NCI-H524 treated with DMSO at 0.1 percent for 48 hours (cell line): ENCODE measurements around the gene ADNP.

Experiments
- DNase-seq: peaks from one replicate; lab custom pipeline; 2025; lab: John Stamatoyannopoulos, UW

Gene ADNP

DNA sequence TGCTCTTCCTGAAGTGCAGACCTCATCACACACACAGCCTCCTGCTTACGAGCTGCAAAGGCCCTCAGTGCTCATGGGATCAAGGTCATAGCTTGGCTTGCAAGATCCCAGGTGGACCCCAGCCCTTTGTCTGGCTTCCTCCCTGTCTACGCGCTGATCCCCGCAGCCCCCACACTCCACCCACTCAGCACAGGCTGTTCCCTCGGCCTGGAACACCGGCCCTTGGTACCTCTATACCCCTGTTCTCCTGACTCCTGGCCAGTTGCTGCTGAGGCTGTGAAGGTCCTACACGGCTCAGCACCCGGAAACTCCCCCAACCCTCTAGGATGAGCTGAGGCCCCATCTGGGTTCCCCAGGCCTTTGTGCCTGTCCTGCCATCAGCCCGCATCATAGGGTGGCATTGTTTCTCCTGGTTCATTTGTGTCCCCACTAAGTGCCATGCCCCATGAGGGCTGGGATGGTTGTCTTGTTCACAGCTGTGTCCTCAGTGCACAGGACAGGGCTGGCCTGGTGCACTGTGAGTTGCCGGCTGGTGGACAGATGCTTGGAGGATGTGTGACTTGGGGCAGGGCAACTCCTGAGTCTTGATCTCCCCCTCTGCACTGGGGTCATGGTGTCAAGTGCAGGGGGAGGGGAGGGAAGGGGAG lies 57.0 kb downstream of the ADNP start:
- DNase-seq = no peak

DNA sequence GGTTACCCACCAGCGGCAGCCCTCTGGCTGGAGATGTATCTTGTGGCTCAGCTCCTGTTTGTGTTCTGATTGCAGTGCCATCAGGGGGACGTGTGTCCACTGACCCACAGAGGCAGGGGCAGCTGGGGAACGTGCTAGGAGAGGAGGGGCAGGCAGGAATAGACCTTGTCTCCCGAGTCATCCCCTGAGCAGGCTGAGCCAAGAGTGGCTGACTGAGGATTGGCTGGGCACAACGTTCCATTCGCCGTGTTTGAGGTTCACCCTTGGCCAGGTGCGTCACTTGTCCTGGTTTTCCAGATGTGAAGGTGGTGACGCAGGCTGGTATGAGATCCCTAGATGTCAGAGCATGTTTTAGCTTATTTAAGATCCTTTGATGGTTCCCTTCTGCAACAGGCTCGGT lies 57.7 kb downstream of the ADNP start:
- DNase-seq = no peak

DNA sequence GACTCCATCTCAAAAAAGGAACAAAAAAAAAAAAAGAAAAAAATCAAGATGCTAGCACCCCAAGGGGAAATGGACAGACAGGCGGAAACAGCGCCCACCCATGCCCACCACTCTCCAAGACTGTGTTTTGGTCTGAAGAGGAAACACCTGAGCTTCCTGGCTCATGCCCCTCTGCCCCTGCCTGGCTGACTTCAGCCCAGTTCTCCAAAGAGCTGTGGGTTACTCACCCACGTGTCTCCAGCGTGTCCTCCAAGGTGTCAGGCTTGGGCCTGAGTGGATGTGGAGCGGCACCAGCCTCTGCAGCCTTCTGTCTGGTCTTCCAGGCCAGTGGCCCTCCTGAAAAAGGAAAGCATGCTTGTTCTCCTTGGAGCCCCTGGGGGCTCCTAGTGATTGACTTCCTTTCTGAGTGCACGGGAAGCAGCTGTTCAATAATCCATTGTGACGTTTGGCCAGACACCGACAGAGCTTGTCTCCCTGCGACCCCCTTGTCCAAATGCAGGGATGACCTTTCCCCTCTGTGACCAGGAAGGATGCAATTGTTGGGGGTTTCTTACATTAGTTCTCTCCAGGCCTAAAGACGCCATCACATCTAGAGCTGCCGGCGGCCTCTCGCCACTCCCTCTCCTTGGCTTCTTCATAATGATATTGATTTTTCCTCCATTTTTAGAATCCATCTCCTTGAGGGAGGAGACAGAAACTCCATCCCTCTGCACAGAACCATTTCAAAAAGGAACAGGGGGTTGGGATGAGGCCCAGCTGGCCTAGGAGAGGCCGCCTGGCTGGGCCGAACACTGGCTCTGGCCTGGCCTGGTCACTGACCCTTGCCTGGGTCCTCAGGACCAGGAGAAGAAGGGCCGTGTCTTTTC lies 58.4 kb downstream of the ADNP start:
- DNase-seq = no peak

DNA sequence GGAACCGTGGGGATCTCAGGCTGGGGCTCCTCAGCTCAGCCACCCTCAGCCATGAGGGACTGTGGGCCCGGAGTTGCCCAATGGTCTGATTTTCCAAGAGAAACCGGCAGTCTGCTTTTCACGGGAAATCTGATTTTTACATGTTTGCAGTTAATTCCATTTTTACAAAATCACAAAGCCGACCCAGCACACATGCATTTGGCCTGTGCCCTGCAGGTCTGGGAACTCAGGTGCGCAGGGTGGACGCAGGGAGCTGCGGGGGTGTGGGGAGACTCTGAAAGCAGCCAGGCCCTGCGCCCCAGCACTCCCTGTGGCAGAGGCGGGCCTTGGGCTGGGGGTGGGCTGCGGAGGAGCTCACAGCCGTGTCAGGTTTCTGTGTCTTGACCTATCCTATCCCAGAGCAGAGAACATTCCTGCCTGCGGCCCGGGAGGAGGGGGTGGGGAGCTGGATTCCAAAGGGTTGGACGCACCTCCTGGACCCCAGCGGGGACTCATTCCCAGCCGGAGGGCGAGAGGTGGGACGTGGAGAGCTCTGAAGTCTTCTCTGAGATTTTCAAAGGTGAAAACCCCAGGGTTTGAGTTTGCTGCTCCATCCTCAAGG lies 60.6 kb downstream of the ADNP start:
- no peak for DNase-seq

DNA sequence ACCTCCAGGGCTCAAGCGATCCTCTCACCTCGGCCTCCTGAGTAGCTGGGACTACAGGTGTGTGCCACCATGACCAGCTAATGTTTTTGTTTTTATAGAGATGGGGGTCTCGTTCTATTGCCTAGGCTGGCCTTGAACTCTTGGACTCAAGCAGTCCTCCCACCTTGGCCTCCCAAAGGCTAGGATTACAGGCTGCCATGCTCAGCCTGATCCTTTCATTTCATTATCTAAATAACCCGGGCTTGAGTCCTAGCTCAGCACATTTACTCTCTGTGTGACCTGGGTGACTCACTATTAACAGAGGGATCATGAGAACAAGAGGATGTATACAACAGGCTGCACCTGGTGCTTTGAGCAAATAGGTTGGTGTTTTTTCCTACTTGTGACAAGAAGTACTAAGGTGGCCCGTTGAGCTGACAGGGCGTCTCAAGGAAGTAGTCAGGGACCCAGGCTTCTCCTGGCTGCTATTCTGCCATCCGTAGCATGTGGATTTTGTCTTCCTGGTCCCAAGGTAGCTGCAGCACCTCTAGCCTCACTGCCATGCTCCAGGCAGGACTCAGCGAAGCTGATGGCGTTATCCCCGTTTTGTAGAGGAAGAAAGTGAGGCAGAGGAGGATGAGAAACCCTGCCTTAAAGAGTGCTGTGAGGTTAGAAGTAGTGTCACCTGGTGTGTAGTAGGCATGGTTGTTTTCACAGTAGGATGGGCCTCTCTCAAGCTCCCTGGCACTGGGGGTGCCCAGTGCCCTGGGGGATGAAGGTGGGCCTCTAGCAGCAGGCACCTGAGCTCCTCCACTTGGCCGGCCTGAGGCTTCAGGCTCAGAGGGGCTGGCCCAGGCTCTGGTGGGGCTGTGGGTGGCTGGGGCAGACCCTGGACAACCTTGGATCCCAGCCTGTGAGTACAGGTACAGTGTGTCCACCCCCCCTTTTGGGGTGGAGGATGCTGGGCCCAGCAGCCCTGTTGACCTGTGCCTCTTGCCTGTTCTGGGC lies 62.4 kb downstream of the ADNP start:
- DNase-seq = no peak

DNA sequence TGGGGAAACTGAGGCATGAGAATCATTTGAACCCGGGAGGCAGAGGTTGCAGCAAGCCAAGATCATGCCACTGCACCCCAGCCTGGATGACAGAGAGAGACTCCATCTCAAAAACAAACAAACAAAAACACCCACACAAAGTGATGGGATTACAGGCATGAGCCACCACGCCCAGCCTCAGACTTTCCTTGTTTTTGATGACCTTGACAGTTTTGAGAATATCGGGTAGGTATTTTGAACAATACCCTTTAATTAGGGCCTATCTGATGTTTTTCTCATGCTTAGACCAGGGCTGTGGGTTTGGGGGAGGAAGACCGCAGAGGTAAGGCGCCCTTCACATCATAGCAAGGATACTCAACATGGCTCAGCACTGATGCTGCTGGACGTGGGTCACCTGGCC lies 63.4 kb downstream of the ADNP start:
- no peak for DNase-seq

DNA sequence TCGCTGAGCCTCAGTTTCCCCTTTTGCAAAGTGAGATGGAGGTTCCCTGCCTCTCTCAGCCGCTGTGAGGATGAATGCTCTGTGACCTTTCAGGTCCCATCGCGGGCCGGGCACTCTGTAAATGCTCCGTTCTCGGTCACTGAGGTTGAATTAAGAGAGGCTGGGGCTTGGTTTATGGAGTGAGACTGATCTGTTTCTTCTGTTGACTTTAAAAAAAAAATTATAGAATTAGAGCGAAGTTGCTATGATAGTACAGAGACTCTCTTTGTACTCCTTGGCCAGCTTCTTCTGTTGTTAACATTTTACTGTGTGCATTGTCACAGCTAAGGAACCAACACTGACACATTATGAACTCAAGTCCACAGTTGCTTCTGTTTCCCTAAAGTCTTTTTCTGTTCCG lies 64.4 kb downstream of the ADNP start:
- DNase-seq = no peak

DNA sequence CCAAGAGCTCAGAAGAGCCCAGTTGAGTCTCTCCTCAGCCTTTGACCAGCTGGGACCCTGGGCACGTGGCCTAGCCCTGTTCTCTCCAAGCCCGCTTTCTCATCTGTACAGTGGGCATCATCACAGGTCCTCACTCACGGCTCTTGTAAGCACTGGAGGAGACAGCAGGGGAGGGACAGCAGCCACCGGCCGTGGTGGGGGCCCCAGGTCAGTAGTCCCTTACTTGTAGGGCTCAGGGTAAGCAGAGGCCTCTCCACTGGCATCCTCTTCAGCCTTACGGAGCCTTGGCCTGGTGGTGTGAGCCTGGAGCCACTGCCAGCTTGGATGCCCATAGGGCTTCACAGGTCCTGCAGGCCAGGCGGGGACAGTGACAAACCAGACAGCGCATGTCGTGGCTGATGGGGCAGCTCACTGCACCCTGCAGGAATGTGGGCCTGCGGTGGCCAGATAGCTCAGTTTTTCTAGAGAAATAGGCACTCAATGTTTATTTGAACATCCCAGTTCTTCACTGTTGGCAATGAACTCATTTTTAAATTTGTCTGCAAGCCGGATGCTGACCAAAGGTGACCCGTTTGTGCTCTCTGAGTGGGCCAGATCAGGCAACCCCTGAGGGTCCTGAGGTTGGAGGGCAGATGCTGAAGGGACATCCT lies 65.1 kb downstream of the ADNP start:
- no peak for DNase-seq

DNA sequence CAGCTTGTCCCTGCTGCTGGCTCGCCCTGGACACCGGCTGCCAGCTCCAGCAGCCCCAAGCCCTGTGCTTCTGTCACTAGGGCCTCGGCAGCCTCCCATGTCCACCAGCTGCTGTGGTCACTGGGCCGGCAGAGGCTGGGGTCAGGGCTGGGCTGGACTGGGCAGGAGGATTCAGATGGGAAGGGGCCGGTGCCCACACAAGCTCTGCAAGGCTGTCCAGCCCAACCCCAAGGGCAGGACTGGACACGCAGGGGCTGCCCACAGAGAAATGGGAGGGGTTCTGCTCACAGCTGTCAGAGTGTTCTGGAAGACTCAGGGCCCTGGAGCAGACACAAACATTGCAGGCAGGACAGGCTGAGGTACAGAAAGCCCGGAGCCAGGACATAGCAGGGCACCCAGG lies 65.6 kb downstream of the ADNP start:
- DNase-seq = no peak

DNA sequence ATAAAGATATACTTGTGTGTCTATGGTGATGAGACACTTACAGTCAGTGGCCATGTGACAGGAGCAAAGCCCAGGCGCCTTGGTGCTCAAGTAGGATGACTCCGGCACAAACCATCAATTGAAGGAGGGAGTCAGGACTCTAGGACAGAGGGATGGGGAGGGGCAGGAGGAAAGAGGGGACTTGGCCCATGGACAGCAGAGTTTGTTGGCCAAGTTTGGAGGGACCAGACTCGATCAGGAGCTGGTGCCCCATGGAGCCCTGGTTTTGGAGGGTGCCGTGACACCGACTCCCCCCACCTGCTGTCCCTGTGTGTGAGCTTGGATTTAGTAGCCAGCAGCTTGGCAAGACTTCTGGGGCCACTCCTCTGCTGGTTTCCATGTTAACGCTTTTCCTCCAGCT lies 66.1 kb downstream of the ADNP start:
- no peak for DNase-seq

DNA sequence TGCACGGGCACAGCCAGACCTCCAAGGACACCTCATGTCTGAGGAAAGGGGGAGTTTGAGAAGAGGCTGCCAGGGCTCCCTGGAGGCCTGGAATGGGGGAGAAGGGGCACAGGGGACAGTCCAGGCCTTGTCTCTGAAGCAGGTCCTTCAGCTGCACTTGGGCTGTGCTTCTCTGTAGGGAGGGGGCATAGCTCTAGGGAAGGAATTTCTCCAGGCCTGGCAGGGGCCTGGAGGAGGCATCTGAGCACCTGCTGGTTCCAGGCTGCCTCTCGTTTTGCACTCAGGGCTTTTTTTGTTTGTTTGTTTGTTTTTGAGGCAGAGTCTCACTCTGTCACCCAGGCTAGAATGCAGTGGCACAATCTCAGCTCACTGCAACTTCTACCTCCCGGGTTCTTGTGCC lies 68.7 kb downstream of the ADNP start:
- no peak for DNase-seq

DNA sequence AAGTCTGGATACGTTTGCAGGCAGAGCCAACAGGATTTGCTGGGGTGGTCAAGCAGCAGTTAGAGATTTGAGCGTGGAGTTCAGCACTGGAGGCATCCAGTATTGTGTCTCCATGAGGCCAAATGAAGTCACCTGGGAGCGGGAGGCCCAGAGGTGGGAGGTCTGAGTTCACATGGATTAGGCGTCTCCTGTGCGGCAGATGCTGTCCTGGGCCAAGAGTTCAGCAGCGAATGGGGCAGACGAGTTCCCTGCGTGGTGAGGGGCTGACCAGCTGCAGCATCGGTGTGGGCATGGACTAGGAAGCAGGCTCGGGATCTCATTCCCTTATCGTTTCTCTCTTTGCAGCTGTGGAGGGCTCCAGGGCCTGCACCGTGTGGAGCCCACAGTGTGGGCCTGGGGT lies 70.2 kb downstream of the ADNP start:
- DNase-seq = no peak

DNA sequence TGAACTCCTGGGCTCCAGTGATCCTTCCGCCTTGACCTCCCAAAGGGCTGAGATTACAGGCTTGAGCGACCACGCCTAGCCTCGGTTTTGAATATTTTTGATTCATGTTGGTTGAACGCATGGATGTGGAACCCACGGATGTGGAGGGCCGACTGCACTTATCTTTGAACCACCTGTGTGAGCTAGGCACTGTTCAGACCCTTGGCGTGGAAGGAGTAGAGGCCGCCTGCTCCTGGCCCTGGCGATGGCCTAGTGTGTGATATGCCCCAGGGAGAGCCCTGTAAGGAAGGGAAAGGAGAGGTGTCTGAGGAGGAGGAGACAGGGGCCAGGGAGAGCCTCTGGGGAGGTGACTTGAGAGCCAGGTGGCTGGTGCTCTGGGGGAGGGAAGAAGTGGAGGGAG lies 72.1 kb downstream of the ADNP start:
- no peak for DNase-seq

DNA sequence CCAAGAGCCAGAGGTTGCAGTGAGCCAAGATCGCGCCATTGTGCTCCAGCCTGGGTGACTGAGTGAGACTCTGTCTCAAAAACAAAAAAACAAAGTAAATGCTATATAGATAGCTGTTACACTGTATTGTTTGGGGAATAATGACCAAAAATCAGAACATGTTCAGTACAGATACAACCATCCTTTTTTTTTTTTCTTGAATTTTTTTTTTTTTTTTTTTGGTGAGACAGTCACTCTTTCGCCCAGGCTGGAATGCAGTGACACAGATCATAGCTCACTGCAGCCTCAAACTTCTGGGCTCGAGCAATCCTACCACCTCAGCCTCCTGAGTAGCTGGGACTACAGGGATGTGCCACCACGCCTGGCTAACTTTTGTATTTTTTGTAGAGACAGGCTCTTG lies 72.7 kb downstream of the ADNP start:
- DNase-seq = no peak

DNA sequence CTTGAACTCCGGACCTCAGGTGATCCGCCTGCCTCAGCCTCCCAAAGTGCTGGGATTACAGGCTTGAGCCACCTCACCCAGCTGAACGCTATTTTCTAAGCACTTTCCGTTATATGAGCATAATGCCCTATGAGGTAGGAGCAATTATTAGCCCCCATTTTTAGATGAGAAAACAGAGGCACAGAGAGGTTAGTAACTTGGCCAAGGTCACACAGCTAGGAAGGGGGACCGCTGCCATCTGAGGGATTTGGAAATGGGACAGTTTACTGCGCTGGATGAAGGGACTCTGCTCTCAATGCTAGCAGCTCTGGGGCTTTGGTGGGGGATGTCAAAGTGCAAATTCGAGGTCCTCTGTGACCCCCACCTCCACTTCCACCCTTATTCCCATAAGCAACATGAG lies 73.9 kb downstream of the ADNP start:
- DNase-seq = no peak

DNA sequence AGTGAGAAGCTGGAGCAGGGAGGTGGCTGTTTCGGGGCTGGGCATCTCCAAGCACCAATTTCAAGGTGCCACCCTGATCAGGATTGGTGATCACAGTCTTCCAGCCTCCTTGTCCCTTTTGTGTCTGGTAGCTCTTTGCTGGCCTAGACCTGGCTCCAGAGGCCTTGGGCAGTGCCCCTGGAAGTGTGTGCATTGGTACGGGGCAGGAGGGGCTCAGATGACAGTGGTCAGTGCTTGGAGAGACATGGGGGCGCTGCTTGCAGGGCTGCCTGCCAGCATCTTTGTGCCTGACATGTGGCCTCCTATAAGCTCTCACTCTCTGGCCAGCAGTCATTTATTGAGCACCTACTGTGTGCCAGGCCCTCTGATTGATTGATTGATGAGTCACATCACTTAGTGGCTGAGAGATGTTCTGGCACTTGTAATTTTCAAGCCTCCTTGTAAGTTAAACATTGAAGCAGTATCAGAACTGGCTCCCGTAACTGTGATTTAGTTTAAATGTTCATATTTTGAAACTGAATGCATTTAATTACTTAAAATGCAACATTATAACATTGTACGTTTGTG lies 74.7 kb downstream of the ADNP start:
- no peak for DNase-seq

DNA sequence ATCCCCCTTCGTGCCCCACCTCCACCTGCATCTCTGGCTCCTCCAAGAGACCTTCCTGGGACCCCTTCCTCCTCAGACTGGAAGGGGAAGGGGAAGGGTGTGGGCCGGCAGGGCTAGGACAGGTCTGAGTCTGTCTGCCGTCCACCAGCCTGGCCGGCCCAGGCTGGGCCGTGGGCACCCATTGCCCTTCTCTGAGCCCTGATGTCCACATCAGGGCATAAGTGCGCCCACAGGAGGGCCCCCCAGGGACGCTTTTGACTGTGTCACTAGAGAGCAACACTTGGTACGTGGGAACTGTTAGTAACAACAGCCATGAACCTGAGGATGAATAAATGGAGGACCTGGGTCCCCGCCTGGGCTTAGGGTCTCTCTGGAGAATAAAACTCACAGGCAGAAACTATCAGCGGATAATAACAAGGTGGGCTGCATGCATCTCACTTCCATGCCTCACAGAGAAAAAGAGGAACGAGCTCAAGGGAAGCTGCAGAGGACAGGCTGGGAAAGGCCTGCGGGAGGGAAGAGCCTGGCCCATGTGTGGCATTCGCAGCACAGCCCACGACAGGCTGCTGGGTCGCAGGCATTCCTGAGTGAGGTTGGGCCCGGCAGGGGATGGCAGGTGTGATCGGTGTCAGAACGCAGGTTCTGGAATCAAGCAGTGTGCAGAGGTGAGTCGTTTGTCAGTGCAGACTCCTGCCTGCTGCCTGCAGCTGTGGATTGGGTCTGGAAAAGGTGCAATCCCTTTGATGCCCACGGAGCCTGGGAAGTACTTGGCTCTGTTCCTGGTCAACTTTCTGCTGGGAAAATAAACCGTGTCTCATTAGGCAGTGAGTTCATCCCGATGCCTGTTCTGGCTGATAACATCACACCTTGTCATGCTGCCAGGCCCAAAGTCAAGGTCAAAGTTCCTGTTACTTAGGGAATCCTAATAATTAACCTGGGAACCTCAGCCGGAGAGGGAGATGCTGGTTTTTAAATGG lies 75.5 kb downstream of the ADNP start:
- DNase-seq = no peak

DNA sequence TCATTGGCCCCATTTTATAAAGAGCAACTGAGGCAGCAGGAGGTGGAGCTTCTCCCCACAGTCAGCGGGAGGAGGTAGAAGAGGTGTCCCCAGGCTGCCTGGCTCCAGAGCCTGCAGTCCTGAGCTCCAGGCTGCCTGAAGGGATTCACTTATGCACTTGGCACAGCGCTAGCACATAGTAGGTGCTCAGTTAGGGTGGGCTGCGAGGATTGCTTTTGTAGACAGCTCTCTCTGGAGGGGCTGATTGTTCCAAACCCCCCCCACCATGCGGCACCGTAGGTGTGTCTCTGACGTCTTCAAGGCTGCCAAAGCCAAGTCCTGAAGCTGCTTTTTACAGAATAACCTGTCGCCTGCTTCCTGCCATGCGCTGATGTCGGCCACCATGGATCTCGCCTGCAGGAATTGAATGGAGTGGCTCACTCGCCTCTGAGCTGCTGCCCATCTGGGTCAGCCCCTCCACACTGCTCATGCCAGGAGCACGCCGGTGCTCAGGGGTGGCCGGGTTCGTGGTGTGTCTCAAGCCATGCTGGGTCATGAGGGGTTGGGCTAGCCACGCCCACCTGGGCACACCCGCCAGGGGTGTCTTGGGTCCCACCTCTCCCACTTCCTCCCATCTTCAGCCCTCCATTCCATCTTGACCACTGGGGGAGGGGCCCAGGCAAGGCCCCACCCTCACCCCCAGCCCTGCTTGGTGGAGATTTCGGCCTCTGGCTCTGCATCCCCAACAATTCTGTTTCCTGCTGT lies 76.6 kb downstream of the ADNP start:
- no peak for DNase-seq

DNA sequence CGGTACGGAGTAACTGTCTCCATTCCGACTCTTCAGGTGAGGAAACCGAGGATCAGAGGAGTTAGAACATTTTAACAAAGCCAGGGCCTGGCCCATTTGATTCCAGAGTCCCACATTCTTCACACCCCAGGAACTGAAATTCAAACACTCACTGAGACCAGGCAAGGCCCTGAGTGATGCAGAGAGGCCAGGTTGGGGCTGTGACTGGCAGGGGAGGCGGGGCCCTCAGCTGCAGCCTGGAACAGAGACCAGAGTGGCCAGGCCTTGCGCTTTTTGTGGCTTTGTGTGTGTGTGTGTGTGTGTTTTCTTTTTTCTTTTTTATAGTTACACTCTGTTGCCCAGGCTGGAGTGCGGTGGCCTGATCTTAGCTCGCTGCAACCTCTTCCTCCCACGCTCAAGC lies 79.2 kb downstream of the ADNP start:
- no peak for DNase-seq
